Adrenal gland (tissue), 12 donors: ENCODE results near the gene NAPB. TPM values are rescaled to one million over a fixed set of nuclear protein-coding genes. Genes with fewer than 3 reads are reported as not detected.

Experiments used
- DNase-seq, 7 donors: peaks; one replicate each; pipeline ENCODE4 v3.0.0-alpha.2; 2019 to 2020
- H3K27ac ChIP-seq, 5 donors: fragments of 200-600 bp; sonication (generic) in 4 of 5; 1 replicate in 3 of 5; 2 replicates in 2 of 5; pipeline versions ENCODE4 v1.5.1 to v1.8.0; 2016 to 2020; ENCODE audit warnings: mild to moderate bottlenecking in 1 of 5
- H3K27me3 ChIP-seq: fragments of 200-600 bp; 2 replicates; pipeline ENCODE4 v1.8.0; 2021
- H3K36me3 ChIP-seq, 2 donors: fragments of 200-600 bp; replicated peaks in 1 of 2; 1 replicate in 1 of 2; 2 replicates in 1 of 2; pipeline versions ENCODE4 v1.5.1 to v1.8.0; 2018 to 2022
- H3K4me1 ChIP-seq, 2 donors: fragments of 200-600 bp; replicated peaks in 1 of 2; 1 replicate in 1 of 2; 2 replicates in 1 of 2; pipeline versions ENCODE4 v1.5.1 to v1.8.0; 2018 to 2021
- H3K4me3 ChIP-seq, 4 donors: fragments of 200-600 bp; sonication (generic) in 3 of 4; one replicate each; pipeline ENCODE4 v1.5.1; 2016 to 2018
- H3K9me3 ChIP-seq, 3 donors: fragments of 200-600 bp; sonication (generic) in 1 of 3; replicated peaks in 1 of 3; 1 replicate in 2 of 3; 2 replicates in 1 of 3; pipeline versions ENCODE4 v1.5.1 to v1.8.0; 2016 to 2021
- POLR2A ChIP-seq, 2 donors: fragments of 450-650 bp; IDR thresholded peaks; one replicate each; pipeline ENCODE4 v1.6.1; 2017; ENCODE audit warnings: antibody characterized with exemption in 2 of 2, mild to moderate bottlenecking in 2 of 2, moderate library complexity in 1 of 2
- WGBS, 4 donors: extraction: QIAGEN DNeasy Blood & Tissue Kit in 2 of 4; methylation state at CpG; one replicate each; pipeline versions ENCODE4 v1.1.5 to v1.1.7; 2013 to 2017; 5-methylcytosine and 5-hydroxymethylcytosine counted together
- intact Hi-C, 2 donors: fragments of 100-400 bp; cut with DNase I; formaldehyde crosslinking; loops; one replicate each; pipeline versions ENCODE4 v1.14.1 to v1.15.0; 2022 to 2023
- polyA plus RNA-seq, 3 donors: library from polyadenylated mRNA; stranded (reverse); fragments of 200-250 nt in 2 of 3; fragments of 350-450 nt in 1 of 3; fragmentation: Illumina TruSeq in 1 of 3; extraction: RNeasy Lipid Tissue Mini Kit (QIAGEN cat#74804) in 1 of 3; gene quantifications; one replicate each; pipeline ENCODE4 v1.2.3, GENCODE V29; 2013 to 2014
- total RNA-seq, 9 donors: library from RNA; depleted of rRNA in 4 of 9; stranded (reverse); fragments of >200 nt in 4 of 9; fragments of 120-200 nt in 1 of 9; fragmentation: NEBNext Ultra II Directional in 1 of 9; extraction: Animal tissue kit (Norgen Biotek cat#: 25700) in 1 of 9; gene quantifications; one replicate each; pipeline versions ENCODE4 v1.1.0 to v1.2.4, GENCODE V29; 2013 to 2023
- TF ChIP-seq, protein P1 (sequence below), 6 experiments: fragments of 450-650 bp in 4 of 6; fragments of 200-600 bp in 2 of 6; sonication (generic) in 1 of 6; IDR thresholded peaks; 1 replicate in 5 of 6; 2 replicates in 1 of 6; pipeline versions ENCODE4 v1.5.1 to v1.8.0; 2016 to 2021; ENCODE audit warnings: antibody characterized with exemption in 6 of 6, mild to moderate bottlenecking in 2 of 6, moderate library complexity in 1 of 6
- donor health status: healthy with polysubstance abuse.
- donor health status: Bipolar disorder and iron deficiency.
- donor health status: DM: yes; HTN: yes; CAD: no.
- donor health status: DM: no; HTN: no; CAD: no.
- donor health status: DM: no; HTN: no; CAD: no.
- donor health status: DM: yes; HTN: yes; CAD: no.

Gene NAPB
- total and polyA plus RNA-seq, 12 donors, result 11.8 to 27.5 (median 20.2) TPM

DNA sequence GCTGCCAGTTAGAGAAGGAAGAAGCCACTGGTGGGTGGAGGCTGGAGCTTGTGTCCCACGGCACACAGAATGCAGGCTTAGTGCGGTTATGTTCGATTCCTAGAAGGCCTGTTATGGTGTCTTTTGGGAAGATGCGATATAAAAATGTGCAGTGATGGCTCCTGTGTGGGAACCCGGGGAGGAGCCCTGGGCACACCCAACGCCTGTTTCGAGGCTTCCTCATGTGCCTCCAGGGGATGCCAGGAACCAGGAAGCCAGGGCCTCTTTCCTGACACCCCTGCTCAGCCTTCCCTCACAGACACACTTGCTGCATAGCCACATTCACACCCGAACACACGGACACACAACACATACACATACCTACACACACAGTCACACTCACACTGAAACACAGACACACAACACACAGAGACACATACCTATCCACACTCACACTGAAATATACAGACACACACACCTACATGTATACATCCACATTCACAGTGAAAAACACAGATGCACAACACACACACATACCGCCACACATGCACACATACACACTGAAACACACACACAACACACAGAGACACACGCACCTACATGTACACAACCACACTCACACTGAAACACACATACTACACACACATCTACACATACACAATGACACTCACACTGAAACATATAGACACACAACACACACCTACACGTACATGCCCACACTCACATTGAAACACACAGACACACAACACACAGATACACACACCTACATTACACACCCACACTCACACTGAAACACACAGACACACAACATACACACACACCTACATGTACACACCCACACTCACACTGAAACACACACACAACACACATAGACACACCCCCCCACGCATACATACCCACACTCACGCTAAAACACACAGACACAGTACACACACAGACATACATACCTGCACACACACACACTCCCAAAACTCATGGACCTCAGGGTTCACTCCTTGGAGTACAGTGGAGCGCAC lies 32.6 kb upstream of the NAPB start:
- no peak overlapping the region for H3K4me3 ChIP-seq
- no peaks in the 10 kb centered on the region for H3K27me3 ChIP-seq
- no peaks in the 10 kb centered on the region for H3K36me3 ChIP-seq
- DNase-seq, result peak in 1 of 7 donors; percentile 24
- 83 to 88% (median 86%) methylated on average over 15 of the region's 15 CpGs for WGBS, 4 donors
- no peak overlapping the region for H3K27ac ChIP-seq
- no peak for TF ChIP-seq POLR2A (IDR thresholded peaks at IDR 0.05)
- TF ChIP-seq, protein P1, sequence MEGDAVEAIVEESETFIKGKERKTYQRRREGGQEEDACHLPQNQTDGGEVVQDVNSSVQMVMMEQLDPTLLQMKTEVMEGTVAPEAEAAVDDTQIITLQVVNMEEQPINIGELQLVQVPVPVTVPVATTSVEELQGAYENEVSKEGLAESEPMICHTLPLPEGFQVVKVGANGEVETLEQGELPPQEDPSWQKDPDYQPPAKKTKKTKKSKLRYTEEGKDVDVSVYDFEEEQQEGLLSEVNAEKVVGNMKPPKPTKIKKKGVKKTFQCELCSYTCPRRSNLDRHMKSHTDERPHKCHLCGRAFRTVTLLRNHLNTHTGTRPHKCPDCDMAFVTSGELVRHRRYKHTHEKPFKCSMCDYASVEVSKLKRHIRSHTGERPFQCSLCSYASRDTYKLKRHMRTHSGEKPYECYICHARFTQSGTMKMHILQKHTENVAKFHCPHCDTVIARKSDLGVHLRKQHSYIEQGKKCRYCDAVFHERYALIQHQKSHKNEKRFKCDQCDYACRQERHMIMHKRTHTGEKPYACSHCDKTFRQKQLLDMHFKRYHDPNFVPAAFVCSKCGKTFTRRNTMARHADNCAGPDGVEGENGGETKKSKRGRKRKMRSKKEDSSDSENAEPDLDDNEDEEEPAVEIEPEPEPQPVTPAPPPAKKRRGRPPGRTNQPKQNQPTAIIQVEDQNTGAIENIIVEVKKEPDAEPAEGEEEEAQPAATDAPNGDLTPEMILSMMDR (IDR thresholded peaks at IDR 0.05), result no peak
- no peaks in the 10 kb centered on the region for H3K9me3 ChIP-seq
- intact Hi-C loops, result no loop called here
- no peaks in the 10 kb centered on the region for H3K4me1 ChIP-seq

- DNase-seq, result no peak
- Histone ChIP-seq H3K4me3 (no peak within 1 kb of the TSS), H3K27ac (no peak within 1 kb of the TSS), H3K36me3 (no peaks in the 10 kb centered on the region), H3K4me1 (no peaks in the 10 kb centered on the region), H3K27me3 (no peaks in the 10 kb centered on the region), H3K9me3 (no peaks in the 10 kb centered on the region)
- TF ChIP-seq, protein P1 (IDR thresholded peaks at IDR 0.05), result no peak
- no peak for TF ChIP-seq POLR2A (IDR thresholded peaks at IDR 0.05)
- intact Hi-C loops, result no loop called here
- 44 to 77% (median 61%) methylated on average over 1 to 4 of the region's 4 CpGs for WGBS, 4 donors
Observed at GRCh38 chr20:23452776-23453175, 31.5 kb upstream of the NAPB start, which contains the start of gene CST11. Gene CST11 (minus strand): TSS chr20:23452876. CDS start chr20:23452811, 65 bp downstream.

DNA sequence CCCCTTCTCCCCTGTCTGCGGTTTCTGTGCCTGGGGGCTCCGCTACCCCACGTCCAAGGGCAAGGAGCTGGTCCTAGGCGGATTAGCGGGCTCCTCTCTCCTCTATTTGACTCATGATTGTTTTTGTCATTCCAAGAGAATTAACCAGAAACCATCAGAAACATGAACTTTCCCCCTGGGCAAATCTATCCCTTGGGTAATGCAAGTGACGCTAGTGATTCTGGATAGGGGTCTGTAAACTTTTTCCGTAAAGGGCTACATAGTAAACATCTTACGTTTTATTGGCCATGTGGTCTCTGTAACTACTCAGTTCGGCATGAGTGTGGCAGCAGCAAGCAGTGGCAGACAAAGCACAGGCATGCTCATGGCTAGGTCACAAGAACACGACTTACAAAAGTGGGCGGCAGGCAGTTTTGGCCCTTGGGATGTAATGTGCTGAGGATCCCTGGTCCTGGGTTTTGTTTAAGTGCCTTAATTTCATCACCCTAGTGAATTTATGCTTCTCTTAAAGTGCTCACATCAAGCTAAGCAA lies 30.7 kb upstream of the NAPB start:
- Histone ChIP-seq H3K4me3 (no peak overlapping the region), H3K36me3 (no peaks in the 10 kb centered on the region), H3K9me3 (no peaks in the 10 kb centered on the region), H3K27me3 (no peaks in the 10 kb centered on the region), H3K4me1 (no peaks in the 10 kb centered on the region), H3K27ac (no peak overlapping the region)
- peak in 1 of 7 donors; percentile 27 for DNase-seq
- 76 to 90% (median 80%) methylated on average over 9 to 11 of the region's 11 CpGs for WGBS, 4 donors
- TF ChIP-seq POLR2A (IDR thresholded peaks at IDR 0.05), result no peak
- TF ChIP-seq, protein P1 (IDR thresholded peaks at IDR 0.05), result no peak
- intact Hi-C loops, result no loop called here

DNA sequence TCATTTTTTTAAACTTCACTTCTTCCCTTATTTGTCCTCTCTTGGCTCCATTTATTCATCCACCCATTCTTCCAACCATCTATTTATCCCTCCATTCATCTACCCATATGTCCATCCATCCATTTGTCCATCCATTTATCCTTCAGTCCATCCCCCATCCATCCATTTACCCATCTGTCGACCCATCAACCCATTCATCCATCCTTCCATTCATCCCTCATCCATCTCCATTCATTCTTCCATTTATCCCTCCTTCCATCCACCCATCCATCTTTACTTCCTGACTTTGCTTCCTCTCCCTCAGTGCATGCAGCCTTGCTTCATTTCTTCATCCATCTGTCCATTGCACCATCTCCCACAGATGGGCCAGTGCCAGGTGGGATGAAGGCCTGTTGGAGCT lies 29.6 kb upstream of the NAPB start:
- 81 to 91% (median 84%) methylated on average over 1 of the region's 1 CpG for WGBS, 4 donors
- Histone ChIP-seq H3K9me3 (no peaks in the 10 kb centered on the region), H3K27me3 (no peaks in the 10 kb centered on the region), H3K27ac (no peak overlapping the region), H3K36me3 (no peaks in the 10 kb centered on the region), H3K4me3 (no peak overlapping the region), H3K4me1 (no peaks in the 10 kb centered on the region)
- no peak for TF ChIP-seq POLR2A (IDR thresholded peaks at IDR 0.05)
- TF ChIP-seq, protein P1 (IDR thresholded peaks at IDR 0.05), result no peak
- DNase-seq, result no peak
- intact Hi-C loops, result no loop called here
